HuH-7 (cell line): ENCODE results near the gene CBX2.

Experiments
- DNase-seq: peaks from one replicate; pipeline ENCODE4 v3.0.0; 2011; ENCODE audit warnings: low spot score

CBX2 gene

DNA sequence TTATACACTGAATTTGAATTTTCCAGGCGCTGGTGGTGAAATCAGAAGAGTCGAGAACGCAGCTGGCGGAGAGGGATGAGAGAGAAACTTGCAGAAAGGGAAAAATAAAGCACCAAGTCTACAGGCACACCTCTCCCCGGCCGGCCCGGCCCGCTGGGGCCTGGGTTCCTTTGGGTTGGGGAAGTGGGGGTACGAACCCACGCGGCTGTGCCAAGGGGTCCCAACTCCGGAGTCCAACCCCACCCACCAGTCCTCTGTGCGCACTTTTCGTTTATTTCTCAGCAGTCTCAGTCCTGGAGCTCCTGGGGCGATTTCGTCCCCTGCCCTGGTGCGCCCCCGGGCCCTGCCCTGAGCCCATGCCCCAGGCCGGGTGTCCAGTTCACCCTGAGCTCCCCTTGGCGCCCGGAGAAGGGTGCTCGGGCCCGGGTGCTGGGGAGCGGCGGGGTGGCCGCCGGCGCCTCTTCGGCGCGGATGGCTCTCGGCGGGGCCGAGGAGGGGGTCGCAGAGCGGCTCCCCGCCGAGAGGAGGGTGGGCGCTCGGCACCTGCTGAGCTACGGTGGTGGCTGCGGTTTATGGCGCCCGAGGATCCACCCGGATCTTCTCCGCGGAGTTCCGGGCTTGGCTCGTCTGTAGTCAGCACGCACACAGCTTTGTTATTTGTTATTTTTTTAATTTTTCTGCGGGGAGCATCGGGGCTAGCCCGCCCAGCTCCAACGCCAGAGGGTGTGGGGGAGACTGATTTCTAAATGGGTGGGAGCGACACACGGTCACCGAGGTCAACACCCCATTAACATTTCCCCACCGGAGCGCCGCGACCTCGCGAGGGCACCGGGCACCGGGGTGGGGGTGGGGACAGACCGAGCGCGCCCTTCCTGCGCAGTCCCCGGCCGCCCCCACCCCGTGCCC lies 34.7 kb downstream of the CBX2 start:
- no peak for DNase-seq

DNA sequence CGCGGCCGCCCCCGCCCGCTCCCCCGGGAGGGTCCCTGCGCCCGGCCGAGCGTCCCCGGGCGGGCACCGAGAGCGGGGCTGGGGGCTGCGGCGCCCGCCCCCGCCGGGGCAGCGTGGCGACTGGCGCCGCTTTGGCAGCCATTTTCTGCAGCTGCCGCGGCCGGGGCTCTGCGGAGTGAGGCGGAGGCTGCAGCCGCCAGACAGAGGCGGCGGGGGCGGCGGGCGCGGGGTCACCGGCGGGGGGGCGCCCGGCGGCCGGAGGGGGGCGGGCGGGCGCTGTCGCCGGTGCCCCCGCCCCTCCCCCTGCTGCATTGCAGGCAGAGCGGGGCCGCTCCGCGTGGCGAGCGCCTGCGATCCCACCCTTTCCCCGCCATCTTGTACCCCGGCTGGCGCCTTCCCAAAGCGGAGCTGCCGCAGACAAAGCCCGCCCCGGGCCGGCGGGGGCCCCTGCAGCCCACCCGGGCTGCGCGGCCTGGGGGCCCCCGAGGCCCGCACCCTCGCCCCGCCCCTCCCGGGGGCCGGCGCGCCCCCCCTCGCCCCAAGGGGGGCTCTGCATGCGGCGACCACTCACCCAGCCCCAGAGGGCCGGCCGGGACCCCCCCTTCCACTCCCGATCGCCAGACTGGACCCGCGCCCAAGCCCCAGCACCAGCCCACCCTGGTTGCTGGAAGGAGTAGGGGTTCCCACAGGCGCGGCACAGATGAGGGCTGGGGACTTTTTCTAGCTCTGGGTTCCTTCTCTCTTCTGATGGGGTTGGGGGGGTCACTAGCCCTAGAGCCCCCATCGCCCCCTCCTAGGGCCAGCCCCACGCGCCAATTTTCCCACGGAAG lies 35.6 kb downstream of the CBX2 start:
- DNase-seq, result peak; percentile 74

DNA sequence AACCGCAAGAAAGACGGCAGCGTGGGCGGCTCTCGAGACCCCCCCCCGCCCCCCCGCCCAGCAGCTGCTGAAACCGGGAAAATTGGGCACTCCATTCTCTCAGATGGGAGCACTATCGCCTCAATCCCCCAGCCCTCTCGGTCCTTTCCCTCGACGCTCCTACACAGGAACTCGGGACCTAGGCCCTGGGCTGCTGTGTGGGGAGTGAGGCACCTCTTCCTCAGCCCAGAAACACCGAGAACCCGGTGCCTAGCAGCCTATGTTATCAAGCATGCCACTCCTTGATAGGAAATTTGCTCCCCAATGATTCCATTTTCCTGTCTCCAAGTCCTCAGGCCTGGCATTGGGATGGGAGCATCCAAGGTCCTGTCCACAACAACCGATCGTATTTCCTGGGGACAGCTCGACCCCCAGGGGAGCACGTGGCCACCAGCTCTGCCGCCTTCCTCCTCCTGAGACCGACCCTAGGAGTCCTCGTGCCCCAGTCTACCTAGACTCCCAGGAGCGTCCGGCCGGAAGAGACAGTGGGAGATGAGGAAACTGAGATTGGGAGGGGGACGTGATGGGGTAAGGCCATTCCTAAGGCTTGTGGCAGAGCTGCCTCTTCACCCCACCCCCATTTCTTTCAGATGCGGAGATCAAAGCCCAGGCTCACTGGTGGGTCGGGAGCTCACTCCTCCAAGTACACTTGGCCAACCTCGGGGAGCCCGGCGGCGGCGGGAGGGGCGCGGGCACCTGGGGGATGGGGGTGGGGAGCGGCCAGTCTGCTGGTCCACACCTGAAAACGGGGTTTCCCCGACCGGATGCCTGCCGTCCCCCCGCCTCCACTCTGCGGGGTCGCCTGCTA lies 36.4 kb downstream of the CBX2 start:
- DNase-seq, result no peak

DNA sequence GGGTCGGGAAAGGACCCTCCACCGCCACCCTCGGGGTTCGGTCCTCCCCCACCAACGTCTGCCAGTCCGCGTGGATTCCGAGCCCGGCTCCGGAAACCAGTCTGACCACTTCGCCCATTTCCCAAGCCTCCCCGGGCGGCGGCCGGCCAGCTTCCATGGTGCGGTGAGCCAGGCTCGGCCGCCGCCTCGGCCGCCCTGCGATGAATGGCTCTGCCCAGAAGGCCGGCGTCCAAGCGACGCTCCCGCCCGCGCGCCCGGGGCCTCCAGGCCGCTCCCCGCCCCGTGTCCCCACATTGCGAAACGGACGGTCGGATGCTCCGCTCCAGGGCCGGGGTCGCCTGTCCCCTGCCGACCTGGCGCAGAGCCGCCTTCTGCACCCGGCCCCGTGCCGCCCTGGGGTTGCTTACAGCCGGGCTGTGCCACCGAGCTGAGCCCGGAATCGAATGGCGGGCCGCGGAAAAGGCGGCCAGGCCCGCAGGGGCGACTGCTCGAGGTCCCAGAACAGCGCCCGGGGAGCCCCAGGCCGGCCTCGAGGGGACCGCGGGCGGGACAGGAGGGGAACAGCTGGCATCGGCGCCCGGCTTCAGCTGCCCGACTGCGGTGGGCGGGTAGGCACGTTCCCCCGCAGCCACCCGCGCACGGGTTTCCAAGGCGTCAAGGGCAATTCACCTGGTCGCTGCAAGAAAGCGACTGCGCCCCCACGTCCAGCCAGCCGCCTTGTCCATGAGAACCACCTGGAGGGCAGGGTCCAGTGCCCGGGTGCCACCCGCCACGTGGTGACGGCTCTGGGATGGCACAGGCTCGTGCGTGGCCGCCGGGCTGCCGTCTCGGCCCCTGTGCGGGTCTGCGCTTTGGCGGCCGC lies 37.3 kb downstream of the CBX2 start:
- DNase-seq, result no peak

DNA sequence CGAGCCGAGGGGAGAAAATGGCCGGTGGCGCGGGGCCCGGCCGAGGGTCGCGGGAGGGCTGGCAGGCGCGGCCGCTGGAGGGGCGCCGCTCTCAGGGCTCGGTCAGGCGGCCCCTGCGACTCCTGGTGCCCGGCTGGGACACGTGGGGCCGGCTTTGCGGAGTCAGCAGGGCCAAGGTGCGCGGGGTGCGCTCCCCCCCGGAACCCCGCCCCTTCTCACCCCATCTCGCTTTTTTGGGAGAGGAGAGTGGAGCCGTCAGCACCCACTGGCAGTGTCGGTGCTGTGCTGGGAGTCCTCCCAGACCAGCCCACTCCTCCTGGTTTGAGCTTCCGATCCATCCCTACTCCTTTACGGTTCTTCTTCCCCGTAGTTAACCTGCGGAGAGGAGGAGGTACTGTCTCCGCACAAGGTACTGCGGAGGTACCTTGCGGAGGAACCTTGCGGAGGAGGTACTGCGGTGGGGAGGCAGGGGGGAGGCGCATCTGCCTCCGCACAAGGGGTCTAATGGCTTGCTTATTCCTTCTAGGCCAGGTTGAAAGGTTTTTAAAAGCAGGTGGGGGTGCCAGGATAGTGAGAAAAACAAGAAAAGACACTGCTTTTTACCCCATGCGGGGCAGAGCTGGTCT lies 38.0 kb downstream of the CBX2 start:
- no peak for DNase-seq

DNA sequence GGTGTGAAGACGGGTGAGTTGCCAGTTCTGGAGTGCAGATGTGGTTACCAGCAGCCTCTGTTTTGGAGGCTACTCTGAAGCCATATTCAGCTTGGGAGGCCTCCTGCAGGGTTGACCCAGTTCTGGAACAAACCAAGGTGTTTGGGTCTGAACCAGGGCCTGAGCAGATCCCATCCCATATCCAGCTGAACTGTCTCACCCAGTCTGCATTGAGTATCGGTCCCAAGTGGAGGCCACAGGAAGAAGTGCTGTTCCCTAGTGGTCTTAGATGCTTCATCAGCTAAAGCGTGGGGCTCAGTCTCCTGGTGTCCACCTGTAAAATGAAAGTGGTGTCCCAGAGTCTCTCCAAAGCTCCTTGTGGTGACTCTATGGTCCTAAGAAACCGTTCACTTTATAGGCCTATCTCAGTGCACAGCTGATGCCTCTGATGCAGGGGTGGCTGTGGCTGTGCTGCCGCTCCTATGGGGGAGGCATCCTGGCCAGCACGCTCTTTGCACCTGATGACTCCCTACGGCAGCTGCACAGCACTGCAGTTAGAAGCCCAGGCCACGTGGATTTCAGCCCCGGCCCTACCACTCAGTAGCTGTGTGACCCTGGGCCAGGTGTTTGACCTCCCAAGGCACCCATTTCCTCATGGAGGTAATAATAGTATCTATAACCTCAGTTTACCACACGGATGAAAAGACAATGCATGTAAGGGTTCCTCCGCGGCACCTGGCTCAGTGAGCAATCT lies 40.2 kb downstream of the CBX2 start:
- DNase-seq, result no peak

DNA sequence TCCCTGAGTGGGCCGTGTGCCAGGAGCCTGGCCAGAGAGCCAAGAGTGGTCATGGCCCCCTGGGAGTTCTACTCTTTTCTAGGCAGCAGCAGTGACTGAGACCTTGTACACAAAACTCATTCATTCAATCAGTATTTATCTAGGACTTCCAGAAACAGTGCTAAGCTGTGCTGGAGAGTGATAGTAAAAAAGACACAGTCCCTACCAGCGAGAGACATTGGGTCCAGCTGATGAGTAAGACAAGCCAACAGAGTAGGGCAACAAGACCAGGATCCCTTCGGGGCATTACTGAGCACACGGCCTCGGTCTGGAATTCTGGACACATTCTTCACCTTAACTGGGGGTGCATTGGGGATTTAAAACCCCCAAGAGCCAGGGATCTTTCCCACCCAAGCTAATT lies 41.1 kb downstream of the CBX2 start:
- no peak for DNase-seq

DNA sequence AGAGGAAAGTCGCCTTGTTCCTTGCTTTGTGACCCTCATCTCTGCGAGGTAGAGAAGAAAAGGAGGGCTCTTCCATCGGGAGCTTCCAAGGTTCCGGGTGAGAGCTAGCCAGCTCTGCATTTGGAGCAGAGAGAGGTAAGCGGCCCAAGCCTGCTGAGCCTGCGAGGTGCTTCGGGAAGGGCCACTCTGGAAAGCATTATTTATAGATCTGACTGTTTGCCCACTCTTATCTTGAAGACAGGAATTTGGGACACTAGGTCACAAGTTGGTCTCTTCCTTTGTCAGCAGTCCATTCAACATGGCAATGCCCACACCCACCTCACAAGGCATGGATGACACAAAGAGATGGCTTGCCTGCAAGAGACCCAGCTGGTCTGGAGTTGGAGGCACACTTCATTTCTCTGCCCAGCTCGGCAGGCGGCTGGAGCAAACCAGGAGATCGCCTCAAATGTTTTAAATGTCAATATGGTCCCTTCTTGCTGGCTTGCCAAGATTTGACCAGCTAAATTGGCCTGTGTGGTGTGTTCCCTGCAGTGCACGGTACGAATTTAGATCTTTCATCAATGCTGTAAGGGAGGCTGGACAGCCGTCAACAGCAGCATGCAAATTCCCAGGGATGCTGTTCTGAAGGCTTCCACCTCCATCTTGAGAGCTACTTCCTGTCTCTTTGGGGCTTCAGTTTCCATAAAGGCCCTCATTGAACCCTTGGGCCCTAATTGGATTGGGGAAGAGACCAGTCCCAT lies 41.8 kb downstream of the CBX2 start:
- DNase-seq, result no peak

DNA sequence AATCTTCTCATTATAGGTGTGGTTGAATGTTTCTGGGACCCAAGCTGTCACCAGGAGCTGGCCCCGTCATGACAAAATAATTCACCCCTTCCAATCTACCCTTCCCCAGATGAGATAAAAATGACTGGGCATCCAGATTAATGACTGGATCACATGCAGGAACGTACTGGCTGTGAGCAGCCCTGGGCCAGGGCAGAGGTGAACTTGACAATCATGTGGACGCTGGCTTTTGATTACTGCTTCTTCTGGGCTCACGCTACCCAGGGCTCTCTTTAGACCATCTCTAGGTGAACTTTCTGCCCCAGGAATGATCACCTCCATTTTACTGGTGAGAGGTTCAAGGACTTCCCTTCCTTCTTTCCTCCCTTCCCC lies 43.0 kb downstream of the CBX2 start:
- no peak for DNase-seq

DNA sequence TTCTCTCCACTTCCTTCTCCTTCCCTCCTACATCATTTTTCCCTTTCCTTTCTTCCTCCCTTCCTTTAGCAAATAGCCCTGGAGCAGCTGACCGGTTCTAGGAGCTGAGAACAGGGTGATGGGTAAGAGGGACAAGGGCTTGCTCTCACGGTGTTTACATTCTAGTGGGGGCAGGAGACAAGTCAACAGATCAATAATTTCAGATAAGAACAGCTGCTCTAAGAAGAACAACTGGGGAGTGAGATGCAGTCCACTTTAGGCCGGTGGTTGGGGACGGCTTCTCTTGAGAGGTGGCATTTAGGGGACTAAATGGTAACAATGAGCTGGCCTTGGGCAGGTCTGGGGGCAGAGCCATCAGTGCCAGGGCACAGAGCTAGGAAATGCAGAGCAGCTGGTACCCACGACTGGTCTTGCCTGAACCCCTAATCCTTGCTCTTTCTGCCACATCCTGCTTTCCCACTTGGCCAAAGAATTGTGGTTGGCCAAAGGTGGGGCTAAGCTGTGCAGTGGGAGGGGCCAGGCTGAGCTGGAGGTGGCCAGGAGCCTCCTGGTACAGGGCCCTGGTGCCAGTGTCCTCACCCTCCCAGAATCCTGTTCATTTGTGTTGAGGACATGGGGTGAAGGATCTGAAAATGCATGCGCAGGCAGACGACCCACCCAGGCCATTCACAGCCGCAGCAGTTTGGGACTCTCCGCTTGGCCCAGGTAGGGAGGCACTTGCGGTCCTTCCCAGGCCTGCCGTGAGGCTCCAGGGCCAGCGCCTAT lies 43.6 kb downstream of the CBX2 start:
- no peak for DNase-seq

DNA sequence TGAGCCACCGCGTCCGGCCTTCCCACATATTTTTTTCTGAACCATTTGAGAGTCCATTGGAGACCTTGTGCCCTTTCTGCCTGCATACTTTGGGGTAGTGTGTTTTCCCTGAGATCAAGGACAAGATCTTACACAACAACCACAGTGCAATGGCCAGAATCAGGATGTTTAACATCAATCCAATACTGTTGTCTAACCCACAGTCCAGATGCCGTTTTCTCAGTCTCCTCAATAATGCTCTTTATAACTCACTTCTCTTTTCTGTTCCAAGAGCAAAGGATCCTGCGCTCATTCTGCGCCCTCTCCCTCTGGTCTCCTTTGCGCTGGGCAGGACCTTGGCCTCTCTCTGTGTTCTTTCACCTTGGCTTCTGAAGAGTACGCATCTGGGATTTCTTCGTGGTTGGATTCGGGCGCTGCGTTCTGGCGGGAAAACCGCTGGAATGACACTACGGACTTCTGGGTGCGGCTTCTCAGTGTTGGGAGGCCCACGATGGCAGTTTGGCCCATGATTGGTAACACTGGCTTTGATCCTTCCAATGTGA lies 44.7 kb downstream of the CBX2 start:
- no peak for DNase-seq

DNA sequence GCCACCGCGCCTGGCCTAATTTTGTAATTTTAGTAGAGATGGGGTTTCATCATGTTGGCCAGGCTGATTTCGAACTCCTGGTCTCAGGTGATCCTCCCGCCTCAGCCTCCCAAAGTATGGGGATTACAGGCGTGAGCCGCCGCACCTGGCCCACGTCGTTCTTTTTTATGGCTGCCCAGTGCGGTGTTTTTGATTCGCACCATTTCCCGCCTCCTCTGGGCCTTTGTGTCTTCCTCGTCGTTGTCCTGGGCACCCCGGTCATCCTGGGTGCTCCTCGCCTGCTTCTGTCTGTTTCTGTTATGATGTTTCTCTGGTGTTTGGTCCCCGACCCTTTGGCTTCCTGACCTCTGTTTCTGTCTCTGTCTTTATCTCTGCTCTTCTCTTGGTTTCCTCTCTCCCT lies 46.3 kb downstream of the CBX2 start:
- DNase-seq, result no peak

DNA sequence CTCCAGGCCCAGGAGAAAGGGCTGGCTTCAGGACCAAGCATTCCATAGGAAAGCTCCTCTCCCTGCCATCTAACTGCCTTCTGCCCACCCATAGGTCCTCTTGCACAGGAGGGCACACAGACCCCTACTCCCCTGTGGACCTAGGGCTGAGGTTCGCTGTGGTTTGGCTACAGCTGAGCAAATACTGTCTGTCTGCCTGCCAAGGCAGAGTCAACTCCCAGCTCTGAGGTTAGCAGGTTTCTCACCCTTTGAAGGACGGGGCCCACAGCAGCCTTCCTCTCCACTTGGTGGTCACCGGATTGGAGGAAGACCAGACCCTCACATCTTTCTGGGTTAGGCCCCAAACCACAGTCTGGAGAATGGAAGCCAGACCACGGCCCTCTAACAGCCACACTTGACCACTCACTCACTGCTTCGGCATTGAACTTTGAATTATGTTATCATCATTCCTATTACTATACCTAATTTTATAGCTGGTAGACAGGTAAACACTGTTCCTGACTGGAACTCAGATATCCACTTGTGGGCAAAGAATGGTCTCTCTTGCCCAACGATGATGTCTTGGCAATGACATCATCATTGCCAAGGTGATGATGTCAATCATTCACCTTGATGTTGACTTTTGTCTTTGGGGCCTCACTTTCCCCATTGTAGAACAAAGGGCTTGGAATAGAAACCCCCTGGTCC lies 47.1 kb downstream of the CBX2 start:
- no peak for DNase-seq

DNA sequence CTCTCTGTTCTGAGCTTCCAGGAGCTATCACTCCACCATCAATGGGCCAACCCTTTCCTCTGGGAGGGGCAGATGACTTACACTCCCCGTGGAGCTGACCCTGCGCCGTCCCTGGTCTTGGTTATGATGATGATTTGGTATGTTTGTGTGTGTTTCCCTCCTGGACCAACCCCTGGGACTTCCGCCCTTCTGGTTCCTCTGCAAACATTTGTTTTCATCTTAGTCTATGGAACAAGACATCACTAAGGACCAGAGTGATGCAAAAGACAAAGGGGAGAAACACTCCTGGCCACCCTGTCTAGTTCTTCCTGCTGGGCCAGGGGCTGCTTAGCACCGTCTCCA lies 47.6 kb downstream of the CBX2 start:
- no peak for DNase-seq

DNA sequence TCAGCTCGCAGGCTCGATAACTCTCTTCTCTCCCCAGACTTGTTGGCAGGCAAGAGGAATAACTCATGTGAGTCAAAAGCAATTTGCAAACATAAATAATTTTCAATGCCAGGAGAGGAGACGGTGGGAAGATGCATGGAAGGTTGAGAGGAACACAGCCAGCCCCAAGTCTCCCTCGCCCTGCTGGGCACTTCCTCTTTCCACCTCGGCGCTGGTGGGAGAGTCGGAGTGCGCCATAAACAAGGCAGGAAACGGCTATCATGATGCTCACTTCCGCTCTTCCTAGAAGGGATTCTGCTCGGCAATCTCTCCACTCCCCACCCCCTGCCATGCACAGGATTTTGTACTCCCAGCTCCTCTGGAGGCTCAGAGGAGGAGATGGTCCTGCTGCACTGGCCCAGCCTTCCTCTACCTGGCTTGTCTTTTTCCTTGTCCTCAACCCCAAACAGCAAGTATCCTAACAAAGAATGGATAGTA lies 48.3 kb downstream of the CBX2 start:
- DNase-seq, result no peak

DNA sequence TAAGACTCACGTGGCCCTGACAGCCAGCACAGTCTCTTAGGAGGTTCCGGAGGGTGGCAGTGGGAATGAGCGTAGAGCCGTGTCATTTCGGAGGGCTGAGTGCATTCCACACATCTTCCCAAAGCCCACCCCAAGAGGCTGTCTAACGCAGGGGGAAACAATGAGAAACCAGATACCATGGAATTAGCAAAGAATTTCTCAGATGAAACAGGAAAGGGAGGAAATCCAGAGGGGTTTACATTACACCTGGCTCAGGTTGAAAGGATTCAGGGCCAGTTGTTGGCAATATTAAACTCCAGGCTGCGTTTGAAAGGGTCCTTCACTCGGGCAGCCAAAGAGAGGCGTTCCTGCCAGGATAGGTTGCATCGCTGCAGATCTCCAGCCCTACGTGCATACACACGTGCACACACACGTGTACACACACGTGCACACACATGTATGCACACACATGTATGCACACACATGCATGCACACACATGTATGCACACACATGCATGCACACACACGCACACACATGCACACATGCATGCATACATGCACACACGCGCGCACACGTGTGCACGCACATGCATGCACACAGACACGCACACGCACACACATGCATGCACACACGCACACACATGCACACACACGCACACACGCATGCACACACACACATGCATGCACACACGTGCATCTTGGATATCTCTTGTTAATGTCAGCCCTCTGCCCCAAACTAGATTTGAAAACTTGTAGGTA lies 49.1 kb downstream of the CBX2 start:
- no peak for DNase-seq

DNA sequence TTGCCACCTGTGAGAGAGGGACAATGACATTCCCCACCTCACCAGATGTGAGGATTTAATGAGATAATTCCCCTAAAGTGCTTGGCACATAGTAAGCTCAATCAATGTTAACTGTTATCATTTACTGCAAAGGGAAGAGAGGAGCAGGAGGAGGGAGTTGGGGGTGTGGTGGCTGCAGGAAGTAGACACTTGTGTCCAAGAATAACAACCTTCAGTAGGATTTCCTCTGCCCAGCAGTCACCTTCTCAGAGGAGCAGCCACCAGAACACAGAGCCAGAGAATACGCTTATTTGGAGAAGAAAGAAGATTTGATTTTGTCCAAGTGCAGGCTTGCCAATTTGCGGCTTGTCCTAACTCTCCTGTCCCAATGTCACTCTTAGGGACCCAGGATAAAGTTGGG lies 51.1 kb downstream of the CBX2 start:
- no peak for DNase-seq
